Nephron (organoid): ENCODE measurements around the gene TMEM229B.

Source experiments
- H3K27ac Mint-ChIP-seq, 3 experiments: 2 replicates each; pipeline ENCODE4 v1.8.0; 2020; ENCODE audit warnings: mixed read lengths in 3 of 3, mild to moderate bottlenecking in 2 of 3, moderate library complexity in 1 of 3
- H3K27me3 Mint-ChIP-seq: 2 replicates; pipeline ENCODE4 v1.8.0; 2021; ENCODE audit warnings: low read depth, mild to moderate bottlenecking, moderate library complexity, mixed read lengths
- H3K36me3 Mint-ChIP-seq: 2 replicates; pipeline ENCODE4 v1.8.0; 2020; ENCODE audit warnings: low read depth, mixed read lengths
- H3K4me1 Mint-ChIP-seq: 2 replicates; pipeline ENCODE4 v1.8.0; 2020; ENCODE audit warnings: mixed read lengths
- H3K4me3 Mint-ChIP-seq, 3 experiments: 2 replicates each; pipeline ENCODE4 v1.8.0; 2020; ENCODE audit warnings: mild to moderate bottlenecking in 3 of 3, mixed read lengths in 3 of 3, moderate library complexity in 2 of 3
- H3K9me3 Mint-ChIP-seq: 2 replicates; pipeline ENCODE4 v1.8.0; 2020; ENCODE audit warnings: mixed read lengths
- TF ChIP-seq, protein P1 (sequence below), 3 experiments: fragments of 200-600 bp; sonication (generic); IDR thresholded peaks; one replicate each; pipeline ENCODE4 v1.5.0; 2021; ENCODE audit warnings: antibody characterized with exemption in 3 of 3; ENCODE audit not compliant: unreplicated experiment in 3 of 3

TMEM229B gene

GRCh38 chr14:67520482-67520881, 32.0 kb upstream of the TMEM229B start:
- Mint-ChIP-seq H3K36me3 (no peaks in the 10 kb centered on the region), H3K27me3 (peaks cover 77% of the 10 kb centered on the region), H3K9me3 (no peaks in the 10 kb centered on the region), H3K27ac (no peak overlapping the region), H3K4me3 (no peak overlapping the region), H3K4me1 (no peaks in the 10 kb centered on the region)
- TF ChIP-seq, protein P1, sequence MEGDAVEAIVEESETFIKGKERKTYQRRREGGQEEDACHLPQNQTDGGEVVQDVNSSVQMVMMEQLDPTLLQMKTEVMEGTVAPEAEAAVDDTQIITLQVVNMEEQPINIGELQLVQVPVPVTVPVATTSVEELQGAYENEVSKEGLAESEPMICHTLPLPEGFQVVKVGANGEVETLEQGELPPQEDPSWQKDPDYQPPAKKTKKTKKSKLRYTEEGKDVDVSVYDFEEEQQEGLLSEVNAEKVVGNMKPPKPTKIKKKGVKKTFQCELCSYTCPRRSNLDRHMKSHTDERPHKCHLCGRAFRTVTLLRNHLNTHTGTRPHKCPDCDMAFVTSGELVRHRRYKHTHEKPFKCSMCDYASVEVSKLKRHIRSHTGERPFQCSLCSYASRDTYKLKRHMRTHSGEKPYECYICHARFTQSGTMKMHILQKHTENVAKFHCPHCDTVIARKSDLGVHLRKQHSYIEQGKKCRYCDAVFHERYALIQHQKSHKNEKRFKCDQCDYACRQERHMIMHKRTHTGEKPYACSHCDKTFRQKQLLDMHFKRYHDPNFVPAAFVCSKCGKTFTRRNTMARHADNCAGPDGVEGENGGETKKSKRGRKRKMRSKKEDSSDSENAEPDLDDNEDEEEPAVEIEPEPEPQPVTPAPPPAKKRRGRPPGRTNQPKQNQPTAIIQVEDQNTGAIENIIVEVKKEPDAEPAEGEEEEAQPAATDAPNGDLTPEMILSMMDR (IDR thresholded peaks at IDR 0.05; ENCODE audit: unreplicated experiment in 3 of 3), result no peak

DNA sequence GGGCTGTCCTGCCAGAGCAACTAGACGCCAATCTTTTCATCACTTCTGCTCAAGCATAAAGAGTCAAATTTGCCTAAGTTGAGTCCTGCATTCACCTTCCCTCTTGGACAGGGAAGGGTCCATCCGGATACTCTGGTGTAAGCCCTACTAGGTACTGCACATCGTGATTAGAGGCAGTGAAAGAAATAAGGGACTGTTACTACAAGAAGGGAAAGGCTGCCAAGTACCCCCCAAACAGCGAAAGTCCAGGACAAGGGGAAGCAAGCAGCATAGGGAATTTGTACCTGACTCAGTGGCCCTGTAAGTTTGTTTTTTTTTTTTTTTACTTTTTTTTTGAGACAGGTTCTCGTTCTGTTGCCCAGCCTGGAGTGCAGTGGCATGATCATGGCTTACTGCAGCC, 30.9 kb upstream of the TMEM229B start:
- H3K27ac Mint-ChIP-seq, result no peak overlapping the region
- TF ChIP-seq, protein P1 (IDR thresholded peaks at IDR 0.05; ENCODE audit: unreplicated experiment in 3 of 3), result no peak
- H3K4me3 Mint-ChIP-seq, result no peak overlapping the region
- no peaks in the 10 kb centered on the region for H3K36me3 Mint-ChIP-seq
- peaks cover 77% of the 10 kb centered on the region for H3K27me3 Mint-ChIP-seq
- H3K4me1 Mint-ChIP-seq, result no peaks in the 10 kb centered on the region
- no peaks in the 10 kb centered on the region for H3K9me3 Mint-ChIP-seq

- no peaks in the 10 kb centered on the region for H3K36me3 Mint-ChIP-seq
- no peak overlapping the region for H3K27ac Mint-ChIP-seq
- H3K4me1 Mint-ChIP-seq, result peaks cover 4% of the 10 kb centered on the region
- TF ChIP-seq, protein P1 (IDR thresholded peaks at IDR 0.05; ENCODE audit: unreplicated experiment in 3 of 3), result no peak
- no peaks in the 10 kb centered on the region for H3K9me3 Mint-ChIP-seq
- H3K27me3 Mint-ChIP-seq, result peaks cover 82% of the 10 kb centered on the region
- peak overlapping the region; percentile 71 to 85 (median 81) for H3K4me3 Mint-ChIP-seq
Measured at GRCh38 chr14:67517083-67517482, 28.6 kb upstream of the TMEM229B start.

DNA sequence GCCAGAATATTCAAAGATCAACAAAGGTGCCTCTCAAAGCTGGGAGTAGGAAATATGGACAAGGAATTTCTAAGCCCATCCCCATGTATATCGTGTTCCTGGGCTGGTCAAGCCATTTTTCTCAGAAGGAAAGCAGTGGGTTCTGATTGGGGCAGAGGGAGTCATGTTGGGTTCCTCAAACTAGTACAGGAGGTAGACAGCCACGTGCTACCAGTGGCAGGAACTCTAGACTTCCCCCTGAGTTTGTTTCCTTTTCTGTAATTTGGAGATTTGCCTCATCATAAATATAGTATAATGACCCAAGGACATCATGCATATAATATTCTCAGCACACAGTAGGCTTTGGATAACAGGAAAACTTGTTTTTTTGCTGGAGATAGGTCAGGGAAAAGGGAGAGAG, 28.2 kb upstream of the TMEM229B start:
- peaks cover 85% of the 10 kb centered on the region for H3K27me3 Mint-ChIP-seq
- H3K36me3 Mint-ChIP-seq, result no peaks in the 10 kb centered on the region
- H3K9me3 Mint-ChIP-seq, result no peaks in the 10 kb centered on the region
- H3K27ac Mint-ChIP-seq, result peak overlapping the region in 1 of 3 experiments; percentile 17
- TF ChIP-seq, protein P1 (IDR thresholded peaks at IDR 0.05; ENCODE audit: unreplicated experiment in 3 of 3), result no peak
- peak overlapping the region; percentile 71 to 85 (median 81) for H3K4me3 Mint-ChIP-seq
- H3K4me1 Mint-ChIP-seq, result peaks cover 4% of the 10 kb centered on the region

DNA sequence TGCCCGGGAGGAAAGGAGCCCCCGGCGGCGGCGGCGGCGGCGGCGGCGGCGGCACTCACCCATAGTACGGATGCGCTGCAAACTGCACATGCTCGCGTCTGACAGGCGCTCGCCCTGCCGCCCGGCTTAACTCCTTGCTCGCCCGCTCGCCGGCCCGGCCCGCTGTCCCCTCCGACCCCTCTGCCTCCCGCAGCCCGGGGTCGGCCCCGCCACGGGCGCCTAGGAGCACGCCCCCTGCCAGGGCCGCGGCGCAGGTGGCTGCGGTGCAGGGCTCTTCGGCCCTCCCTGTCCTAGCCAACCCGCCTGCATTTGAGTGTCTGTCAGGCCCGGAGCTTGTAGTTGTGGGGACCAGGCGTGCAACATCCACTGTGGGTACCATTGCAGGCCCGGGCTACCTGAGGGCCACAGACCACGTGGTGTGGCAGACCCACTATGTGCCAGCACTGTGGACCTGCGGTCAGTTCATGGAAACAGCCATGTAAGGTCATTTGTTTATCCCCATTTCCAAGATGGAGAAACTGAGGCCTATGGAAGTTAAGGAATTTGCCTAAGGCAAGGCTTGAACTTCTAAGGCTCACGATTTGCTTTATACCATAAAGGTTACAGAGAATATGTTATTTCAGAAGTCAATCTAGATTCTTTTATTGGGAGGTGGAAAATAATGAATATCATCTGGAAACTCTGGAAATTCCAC, 27.0 kb upstream of the TMEM229B start:
- Mint-ChIP-seq H3K4me1 (peaks cover 4% of the 10 kb centered on the region), H3K27me3 (peaks cover 86% of the 10 kb centered on the region)
- TF ChIP-seq, protein P1 (IDR thresholded peaks at IDR 0.05; ENCODE audit: unreplicated experiment in 3 of 3), result no peak

More for the DNA sequence above, 27.0 kb upstream of the TMEM229B start:
- H3K4me3 Mint-ChIP-seq, result peak overlapping the region; percentile 71 to 85 (median 81)
- H3K9me3 Mint-ChIP-seq, result no peaks in the 10 kb centered on the region
- no peaks in the 10 kb centered on the region for H3K36me3 Mint-ChIP-seq
- no peak overlapping the region for H3K27ac Mint-ChIP-seq
